ENCODE results near the gene XPO4.
"Not testable (repeated sequence)": the region's sequence is repeated elsewhere in the genome, so short reads cannot be mapped to it uniquely, and the experiment has no call there.

The XPO4 gene

DNA sequence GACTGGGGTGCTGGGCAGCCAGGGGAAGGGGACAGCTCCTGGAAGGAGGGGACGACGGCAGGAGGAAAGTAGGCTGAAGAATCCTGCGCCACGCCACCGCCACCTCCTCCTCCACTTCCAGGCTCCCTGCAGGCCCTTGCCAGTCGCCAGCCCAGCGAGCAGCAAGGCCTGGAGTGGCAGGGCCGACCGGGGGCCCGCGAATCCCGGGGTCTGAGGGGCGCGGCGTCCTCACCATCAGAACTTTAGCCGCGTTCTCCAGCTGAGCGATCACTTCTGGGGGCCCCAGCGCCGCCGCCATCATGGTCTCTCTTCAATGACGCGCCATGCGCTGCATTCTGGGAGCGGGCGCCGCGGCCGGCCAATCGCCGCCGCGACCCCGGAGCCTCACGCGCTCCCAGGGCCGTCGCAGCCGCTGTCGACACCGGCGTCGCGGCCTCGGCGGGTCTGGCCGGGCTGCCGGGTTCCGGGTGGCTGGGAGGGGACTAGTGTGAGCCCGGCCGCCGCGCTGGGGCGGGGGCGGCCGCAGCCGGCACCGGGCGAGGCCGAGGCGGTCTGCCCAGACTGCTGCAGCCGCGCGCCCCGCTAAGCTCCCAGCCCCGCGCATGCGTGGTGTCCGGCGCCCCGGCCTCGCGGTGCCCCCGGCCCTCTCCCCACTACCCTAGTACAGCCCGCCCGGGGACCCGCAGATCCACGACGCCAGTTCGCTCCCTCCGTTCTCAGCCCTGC is at the start of gene XPO4:
XPO4 (minus strand) TSS at position 309 of the 726 bp plus-strand sequence; CDS start at position 301, 8 bp downstream.
- DNase-seq = peak; percentile 54 to 78 (median 68)

DNA sequence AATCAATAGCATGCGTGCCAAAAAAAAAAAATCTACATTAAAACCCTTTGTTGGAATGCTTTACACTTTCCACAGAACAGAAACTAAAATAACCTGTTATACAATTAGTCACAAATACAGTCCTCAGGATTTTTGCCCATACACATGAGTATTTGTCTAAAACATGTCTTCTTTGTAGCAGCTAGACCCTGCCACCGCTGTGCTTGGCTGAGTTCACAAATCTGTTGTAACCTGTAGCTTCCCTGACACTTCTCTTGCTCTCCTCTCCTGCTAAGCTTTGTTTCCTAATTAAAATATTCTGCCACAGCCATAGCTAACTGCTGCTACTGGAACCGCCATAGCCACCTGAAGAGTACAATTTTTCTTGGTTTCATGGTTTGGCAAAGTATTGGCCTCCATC is 45.5 kb upstream of the XPO4 start:
- DNase-seq = not testable (repeated sequence)

DNA sequence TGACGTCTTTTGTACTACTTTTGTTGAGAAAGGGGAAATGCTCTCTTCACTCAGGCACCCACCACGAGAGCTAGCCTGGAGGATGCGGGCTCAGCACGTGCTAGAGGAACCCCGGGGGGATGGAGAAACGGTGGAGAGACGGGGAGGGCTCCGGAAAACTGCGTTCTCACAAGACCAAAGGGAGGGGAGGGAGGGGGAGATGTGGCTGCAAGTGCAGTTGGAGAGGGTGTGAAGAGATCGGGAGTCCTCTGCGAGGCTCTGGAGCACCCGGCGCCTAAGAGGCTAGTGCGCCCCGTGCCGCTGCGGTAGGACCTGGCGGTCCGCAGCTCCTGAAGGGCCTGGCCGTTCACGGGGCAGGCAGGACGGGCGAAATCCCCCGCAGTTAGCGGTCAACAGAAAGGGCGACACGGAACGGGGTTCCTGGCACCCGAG is 43.4 kb upstream of the XPO4 start:
- DNase-seq = no peak

DNA sequence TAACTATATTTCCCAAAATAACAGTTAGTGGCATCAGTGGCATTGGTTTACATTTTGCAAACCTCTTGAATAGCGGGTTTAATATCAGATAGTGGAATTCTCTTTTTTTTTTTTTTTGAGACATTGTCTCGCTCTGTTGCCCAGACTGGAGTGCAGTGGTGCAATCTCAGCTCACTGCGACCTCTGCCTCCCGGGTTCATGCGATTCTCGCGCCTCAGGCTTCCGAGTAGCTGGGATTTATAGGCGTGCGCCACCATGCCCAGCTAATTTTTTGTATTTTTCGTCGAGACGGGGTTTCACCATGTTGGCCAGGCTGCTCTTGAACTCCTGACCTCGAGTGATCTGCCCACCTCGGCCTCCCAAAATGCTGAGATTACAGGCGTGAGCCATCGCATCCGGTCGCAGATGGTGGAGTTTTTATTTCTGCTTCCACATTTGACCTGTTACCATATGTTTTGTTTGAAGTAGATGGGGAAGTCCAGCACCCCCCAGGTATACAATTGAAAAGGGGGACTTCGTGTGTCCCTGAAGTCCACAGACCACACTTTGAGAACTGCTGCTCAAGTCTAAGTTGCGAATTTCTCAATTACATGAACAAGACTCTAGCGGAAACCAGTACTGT is 40.5 kb upstream of the XPO4 start:
- DNase-seq = no peak

DNA sequence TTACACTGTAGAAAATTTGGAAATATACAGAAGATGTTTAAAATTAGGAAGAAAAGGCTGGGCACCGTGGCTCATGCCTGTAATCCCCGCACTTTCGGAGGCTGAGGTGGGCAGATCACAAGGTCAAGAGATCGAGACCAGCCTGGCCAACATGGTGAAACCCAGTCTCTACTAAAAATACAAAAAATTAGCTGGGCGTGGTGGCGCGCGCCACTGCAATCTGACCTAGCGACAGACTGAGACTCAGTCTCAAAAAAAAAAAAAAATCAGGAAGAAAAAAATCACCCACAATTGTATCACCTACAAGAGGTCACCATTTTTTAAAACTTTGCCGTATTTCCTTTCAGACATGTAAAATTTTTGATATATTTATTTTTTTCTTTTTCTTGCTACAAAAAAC is 38.0 kb upstream of the XPO4 start:
- DNase-seq = not testable (repeated sequence)

DNA sequence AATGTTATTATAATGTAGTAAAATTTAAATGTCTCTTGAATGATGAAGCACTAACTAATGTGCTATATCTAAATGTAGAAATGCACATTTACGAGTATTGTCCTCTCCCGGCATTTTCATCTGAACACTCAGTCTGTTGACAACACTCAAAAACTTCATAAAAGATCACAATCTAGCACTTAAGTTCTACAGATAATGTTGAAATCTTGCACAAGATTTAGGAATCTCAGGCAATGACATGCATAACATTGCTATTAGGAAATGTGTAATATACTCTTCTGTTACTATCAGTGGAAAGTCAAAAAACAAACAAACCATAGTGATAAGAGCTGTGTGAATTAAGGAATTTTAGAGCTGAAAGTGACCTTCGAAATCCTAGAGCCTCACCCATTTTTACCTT is 37.5 kb upstream of the XPO4 start:
- no peak for DNase-seq

DNA sequence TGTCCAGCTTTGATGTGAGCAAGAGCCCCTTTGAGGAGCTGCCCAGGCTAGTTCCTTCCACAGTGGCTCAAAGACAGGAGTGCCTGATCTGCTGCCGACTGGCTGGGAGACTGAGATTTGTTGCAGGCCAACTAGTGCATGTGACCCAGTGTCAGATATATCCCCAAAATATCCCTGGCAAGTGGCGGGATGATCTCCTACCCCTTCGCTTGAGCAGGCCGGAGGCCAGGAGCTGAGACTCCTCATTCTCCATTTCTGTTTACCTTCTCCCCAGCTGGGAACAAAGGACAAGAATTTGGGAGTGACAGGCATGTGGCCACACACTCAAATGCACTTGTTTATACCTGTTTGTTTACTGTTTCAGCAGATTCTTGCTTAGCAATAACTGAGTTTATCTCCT is 37.1 kb upstream of the XPO4 start:
- no peak for DNase-seq

DNA sequence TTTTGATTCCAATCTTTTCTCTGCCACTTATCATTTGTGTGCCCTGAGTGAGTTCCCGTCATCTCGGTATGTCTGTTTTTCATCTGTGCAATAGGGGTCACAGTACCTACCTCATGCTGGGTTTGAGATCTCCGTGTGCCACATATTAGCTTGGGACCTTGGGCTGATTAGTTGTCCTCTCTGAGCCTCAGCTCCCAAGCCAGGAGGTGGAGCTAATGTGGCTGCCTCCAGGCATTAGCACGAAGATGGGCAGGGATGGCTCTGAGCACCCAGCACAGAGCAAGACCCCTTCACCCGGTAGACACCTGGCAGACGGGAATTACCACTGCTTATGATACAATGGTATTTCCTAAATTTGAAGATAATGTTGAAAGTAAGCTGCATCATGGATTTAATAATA is 35.8 kb upstream of the XPO4 start:
- no peak for DNase-seq

DNA sequence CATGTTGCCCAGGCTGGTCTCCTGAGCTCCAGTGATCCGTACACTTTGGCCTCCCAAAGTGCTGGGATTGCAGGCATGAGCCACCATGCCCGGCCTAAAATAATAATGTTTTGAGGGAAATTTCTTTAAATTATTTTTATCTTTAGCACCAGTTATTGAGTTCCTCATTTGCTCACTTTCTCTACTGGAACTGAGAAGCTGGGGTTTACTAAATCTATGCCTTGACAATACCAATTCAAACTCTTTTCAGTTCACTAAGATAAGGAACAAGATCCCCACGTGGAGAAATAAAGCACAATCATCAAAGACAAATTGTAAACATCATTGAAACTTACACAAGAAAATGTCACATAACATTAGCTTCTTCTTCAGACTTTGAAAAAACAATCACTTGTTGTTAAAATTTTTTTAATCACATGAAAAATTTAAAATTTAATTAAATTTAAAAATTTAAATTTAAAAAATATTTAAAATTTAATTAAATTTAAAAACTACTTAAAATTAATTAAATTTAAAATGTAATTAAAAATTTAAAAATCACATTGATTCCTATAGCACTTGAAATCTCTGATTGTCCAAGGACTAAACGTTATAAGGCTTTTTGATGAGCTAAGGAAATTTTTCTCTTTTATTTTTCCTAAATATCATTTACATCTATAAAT is 25.2 kb upstream of the XPO4 start:
- DNase-seq = no peak

DNA sequence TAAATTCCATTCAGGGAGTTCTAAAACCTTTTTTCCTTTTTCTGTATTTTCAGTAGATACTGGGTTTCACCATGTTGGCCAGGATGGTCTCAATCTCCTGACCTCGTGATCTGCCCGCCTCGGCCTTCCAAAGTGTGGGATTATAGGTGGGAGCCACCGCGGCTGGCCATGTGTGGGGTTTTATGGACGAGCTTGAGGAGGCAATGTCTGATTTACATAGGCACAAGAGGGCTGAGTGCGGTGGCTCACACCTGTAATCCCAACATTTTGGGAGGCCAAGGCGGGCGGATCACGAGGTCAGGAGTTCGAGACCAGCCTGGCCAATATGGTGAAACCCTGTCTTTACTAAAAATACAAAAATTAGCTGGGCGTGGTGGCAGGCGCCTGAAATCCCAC is 22.8 kb upstream of the XPO4 start:
- not testable (repeated sequence) for DNase-seq

DNA sequence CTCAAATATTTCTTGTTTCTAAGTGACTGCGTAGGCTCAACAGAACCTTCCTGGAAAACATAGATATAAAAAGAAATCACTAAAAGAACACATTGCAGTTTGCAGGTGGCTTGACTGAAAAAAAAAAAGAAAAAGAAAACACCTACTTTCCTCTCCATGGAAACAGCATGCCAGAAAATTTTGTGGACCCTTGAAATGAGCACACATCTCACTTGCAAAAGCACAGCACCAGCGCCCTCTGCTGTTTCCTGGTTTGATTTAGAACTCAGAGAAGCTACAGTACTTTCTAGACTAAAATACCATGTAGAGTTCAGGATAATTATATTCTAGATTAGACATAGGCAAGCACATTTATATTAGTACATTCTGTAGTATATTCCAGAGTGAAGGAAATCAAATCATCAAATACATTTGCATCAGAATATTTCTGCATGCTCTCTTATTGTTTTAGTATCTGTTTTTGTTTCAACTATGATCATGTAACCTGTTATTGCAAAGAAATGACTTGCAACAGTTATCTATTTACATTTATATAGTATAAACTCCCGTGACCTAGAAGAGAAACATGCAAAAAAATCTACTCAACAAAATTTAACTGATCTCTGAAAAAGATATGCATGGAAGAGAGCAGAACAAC is 22.3 kb upstream of the XPO4 start:
- peak; percentile 27 to 65 (median 52) for DNase-seq

DNA sequence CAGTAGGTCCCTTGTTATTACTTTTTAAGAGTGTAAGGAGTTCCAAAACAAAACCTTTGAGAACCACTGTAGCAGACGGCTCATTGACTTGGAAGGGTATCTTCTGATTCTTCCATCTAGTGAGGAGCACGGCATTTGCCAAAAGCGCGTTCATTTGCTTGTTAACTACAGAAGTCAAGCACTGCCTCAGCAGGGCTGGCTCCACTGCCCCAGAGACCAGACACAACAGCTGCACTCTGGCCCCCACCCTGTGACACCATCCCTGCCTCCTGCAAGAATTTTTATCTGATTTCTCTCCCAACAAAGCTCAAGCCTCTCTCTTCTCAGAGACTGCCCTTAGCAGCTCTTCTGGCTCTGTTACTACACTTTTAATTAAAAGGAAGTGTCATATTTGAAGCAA is 20.7 kb upstream of the XPO4 start:
- DNase-seq = no peak

DNA sequence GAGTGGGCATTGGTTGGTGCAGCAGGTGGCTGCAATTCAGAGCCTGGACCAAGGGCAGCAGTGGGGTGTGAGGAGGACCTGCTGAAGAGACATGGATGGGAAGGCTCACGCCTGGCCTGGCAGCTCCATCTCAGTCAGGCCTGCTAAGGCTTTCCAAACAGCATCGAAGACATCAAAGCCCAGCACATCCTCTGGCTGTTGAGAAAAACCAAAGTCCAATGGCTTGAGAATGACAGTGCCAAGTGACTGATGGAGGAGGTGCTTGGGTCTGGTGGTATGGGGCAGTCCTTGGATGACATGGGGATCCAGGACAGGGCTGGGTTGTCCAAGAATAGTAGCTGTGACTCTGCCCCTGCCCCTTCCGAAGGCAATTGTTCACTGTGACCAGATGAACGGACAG is 19.0 kb upstream of the XPO4 start:
- no peak for DNase-seq

DNA sequence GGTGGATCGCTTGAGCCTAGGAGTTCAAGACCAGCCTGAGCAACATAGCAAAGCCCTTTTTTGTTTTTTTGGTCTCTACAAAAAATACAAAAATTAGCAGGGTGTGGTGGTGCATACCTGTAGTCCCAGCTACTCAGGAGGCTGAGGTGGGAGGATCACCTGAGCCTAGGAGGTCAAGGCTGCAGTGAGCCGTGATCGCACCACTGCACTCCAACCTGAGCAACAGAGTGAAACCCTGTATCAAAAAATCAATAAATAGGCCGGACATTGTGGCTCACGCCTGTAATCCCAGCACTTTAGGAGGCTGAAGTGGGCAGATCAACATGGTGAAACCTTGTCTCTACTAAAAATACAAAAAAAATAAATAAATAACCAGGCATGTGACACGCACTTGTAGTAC is 13.1 kb upstream of the XPO4 start:
- not testable (repeated sequence) for DNase-seq

DNA sequence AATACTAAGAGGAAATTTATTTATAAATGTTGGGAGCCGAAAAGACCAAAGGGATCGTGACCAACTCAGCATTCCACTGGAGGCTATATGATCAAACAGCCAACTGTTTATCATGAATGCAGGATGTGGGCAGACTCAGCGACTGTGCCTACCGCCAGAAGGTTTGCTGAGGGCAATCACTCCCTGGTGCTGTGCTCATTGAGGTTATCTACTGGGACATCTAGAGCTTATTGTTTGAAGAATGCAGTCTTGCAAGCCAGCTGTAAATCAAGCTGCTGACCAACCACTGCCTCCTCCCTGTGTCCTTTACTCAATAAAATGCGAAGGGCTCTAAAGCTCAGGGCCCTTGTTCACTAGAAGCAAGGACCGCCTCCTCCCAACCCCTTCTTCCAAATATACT is 8.5 kb upstream of the XPO4 start:
- DNase-seq = no peak

DNA sequence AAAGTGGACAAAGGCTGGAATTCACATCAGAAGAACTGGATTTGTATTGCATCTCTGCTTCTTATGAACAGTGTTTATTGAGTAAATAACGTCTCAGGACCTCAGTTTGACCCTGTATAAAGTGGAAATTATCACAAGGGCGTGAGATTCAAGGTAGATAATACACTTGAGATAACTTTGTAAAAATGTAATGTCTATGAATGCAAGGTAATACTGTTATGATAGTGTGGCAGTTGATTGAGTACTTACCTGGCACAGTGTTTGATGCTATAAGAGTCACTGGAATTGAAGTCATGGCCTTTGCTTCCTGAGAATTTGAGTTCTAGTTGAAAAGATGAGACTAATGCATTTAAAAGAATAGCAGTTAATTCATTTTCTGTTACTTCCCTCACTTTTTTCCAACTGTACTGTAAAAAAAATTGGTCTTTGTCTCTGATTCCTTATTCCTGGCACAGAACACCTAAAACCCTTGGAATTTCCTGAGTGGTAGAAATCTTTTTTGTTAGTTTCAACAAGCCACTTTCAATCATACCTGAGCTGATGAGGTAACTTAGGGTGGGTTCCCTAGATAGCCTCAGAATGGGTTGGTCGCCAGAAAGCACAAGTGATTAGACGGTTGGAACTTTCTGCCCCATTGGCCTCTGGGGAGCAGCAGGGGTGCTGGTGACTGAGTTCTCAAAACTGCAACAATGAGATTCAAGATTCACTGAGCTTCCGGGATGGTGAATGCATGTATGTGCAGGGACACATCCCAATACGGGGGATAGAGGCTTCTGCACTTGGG is 6.4 kb upstream of the XPO4 start:
- DNase-seq = no peak

DNA sequence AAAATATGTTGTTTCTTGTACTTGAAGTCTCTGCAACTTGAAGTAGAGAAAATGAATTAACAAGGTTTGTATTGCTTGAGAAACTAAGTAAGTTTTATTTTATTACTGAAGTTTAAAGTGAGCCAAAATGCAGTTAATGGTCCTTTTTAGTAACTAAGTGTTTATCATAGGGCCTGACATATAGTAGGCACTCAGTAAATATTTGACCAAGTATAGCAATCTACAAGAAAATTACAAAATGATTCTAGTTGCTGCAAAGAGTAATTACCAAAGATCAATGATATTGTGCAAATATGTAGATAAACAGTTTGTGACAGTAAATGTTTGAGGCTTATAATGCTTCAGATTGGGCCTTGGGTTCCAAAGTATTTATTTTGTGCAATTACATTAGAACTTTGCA is 2.4 kb upstream of the XPO4 start:
- DNase-seq = no peak

DNA sequence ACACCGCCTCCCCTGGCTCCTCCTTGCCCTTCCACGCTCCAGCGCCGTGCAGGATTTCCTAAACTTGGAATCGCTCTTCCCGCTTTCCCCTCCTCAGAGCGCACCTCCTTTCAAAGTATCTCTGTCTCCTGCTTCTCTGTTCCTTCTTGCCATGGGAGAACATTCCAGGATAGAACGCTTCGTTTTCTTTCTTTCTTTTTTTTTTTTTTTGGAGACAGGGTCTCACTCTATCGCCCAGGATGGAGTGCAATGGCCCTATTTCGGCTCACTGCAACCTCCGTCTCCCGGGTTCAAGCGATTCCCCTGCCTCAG is 574 bp upstream of the XPO4 start:
- DNase-seq = no peak

DNA sequence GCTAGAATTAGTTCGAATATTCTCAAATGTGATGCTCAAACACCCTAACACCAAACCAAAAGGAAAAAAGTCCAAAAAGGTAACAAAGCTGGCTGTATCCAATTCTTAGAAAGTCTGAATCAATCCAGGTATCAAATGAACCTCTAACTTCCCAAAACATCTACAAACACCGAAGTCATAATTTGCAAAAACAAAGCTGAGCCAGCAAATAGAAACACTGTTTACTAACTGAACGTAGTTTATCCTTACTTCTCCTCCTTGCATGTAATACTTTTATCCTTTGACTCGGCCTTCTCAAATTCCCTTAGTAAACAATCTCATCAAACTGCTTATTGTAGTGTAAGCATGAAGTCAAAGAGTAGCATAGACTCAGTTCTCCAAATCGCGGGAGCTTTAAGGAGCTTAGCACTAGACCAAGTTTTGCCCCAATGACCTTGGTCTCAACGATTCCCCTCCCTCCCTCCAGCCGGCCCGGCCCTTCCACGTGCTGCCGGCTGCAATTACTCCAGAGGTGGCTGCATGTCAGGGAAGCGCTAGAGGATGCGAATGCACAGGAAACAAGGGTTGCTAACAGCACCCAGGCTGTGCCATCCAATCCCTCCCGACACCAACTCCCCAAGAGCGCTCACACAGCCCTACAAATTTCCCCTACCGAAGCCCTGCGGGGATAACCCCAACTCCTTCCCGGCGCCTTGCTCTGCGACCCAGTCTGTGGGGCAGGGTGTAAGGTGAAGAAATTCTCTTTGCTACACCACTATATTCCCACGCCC is 693 bp downstream of the XPO4 start:
- peak in 2 of 6 experiments; percentile 13 to 34 for DNase-seq

DNA sequence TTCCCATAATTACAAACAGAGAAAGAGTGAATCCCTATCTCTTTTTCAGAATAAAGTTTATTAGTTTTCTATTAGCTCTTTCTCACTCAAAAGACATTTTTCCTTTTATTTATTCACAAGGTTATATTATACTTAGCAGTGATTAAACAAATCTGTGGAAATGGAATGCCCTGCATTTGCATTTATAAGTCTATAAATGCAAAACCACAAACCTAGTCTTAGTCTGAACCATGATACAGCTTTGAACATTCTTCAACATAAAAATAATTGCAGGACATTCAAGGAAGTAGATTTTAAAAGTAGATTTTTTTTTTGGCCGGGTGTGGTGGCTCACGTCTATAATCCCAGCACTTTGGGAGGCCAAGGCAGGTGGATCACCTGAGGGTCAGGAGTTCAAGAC is 8.3 kb downstream of the XPO4 start:
- DNase-seq = no peak

DNA sequence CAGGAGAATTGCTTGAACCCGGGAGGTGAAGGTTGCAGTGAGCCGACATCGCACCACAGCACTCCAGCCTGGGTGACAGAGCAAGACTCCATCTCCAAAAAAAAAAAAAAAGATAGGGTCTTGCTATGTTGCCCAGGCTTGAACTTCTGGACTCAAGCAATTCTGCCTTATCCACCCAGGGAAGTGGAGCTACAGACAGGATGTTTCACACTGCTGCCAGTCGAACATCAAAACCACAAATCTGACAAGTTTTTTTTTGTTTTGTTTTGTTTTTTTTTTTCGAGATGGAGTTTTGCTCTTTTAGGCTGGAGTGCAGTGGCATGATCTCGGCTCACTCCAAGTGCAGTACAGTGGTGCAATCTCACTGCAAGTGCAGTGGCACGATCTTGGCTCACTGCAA is 10.8 kb downstream of the XPO4 start:
- peak in 3 of 6 experiments; percentile 20 to 48 (median 29) for DNase-seq

DNA sequence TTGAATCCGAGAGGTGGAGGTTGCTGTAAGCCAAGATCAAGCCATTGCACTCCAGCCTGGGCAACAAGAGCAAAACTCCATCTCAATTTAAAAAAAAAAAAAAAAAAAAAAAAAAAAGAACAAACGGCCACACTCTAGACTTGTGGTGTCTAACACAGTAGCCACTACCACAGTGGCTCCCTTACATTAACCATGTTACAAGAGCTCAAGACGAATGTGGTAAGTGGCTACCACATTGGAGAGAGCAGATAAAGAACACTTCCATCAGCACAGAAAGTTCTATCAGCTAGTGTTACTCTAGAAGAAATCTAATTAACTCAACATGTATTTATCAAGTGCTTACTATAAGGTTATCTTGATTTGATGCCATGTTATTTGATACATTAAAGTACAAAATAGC is 11.5 kb downstream of the XPO4 start:
- DNase-seq = no peak

Measured in stimulated activated naive CD4-positive, alpha-beta T cell (primary cell).